HG03565 (cell line): ENCODE measurements around the gene ZSWIM9.

ENCODE experiments used
- ATAC-seq: cut with Tn5 transposase; IDR thresholded peaks from one replicate; pipeline ENCODE4 v1.9.1; 2021; ENCODE audit warnings: mild to moderate bottlenecking, moderate library complexity; ENCODE audit not compliant: unreplicated experiment

The ZSWIM9 gene

DNA sequence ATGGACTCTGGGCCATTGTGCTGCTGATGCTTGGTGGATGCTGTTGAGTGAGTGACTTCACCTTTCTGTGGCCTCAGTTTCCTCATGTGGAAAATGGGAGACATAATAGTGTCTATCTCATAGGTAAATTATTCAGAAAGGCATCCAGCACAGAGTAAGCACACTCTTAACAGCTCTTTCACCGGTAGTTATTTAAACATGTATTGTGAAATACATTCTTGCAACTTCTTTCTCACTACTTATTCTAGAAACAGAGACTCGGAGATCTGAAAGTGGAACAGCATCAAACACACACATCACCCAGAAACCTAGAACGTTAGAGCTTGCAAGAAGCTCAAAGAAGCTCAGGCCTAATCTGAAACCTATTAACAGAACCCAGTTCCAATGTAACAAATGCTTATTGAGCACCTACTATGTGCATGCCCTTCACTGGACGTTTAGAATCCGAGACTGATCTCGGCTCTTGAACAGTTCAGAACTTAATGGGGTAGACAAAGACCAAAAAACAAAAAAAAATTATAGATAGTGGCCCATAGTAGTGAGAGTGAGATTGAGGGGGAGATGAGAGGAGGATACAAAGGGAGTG is 4.1 kb downstream of the ZSWIM9 start:
- ATAC-seq: no peak

DNA sequence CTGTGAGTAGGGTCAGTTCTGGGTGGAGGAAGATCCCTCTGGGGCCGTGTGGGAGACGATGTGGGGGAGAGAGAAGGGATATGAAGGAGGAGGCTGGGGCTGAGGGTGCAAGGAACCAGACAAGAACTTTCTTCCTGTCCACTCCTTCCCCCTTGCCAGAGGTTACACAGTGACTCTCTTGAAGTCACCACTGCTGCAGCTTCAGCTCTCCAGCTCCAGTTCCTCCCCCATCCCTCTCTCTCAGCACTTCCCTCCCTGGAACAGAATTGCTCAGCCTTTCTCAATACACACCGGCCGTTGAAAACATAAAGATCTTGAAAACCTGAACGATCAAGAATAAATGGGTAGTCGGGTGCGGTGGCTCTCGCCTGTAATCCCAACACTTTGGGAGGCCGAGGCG is 5.1 kb downstream of the ZSWIM9 start:
- no peak for ATAC-seq

DNA sequence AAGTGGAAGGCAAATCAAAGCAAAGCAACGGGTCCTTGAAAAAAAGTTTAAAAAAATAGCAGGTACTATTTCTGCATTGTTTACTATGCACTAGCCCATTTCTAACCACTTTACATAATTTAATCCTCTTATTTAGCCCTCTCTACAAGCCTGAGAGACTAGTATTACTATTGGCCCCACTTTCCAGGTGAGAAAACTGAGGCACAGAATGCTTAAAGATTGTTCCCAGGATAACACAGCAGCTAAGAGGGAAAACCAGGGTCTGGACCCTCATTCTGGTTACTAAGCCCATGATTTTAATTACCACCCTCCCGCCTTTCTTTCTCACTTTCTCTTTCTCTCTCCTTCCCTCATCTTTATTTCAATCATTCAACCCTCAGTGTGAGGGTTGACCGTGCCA is 5.7 kb downstream of the ZSWIM9 start:
- no peak for ATAC-seq

DNA sequence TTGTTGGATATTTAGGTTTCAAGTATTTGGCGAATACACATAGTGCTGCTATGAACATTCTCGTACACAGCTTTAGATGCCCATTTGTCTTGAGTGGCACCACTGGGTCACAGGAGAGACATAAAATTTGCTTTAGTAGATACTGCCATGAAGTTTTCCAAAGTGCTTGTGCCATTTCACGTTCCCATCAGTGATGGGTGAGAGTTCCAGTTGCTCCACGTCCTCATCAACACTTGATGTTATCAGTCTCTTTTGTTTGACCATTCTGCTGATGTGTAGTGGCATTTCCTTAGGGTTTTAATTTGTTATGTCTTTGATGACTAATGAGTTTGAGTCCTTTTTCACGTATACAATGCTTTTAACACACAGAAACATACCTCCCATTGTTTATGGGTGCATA is 11.0 kb downstream of the ZSWIM9 start:
- no peak for ATAC-seq

DNA sequence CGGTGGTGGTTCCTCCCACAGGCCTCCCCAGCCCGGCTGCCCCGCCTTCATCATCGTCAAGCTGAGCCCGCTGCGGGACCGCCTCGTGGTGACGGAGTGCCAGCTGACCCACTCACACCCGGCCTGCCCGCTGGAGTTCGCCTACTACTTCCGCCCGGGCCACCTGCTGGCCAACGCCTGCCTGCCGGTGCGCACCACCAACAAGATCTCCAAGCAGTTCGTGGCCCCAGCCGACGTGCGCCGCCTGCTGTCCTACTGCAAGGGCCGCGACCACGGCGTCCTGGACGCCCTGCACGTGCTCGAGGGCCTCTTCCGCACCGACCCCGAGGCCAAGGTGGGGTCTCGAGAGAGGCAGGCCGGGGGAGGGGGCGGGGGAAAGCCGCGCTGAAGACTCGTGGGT is 12.0 kb downstream of the ZSWIM9 start:
- ATAC-seq: no peak

DNA sequence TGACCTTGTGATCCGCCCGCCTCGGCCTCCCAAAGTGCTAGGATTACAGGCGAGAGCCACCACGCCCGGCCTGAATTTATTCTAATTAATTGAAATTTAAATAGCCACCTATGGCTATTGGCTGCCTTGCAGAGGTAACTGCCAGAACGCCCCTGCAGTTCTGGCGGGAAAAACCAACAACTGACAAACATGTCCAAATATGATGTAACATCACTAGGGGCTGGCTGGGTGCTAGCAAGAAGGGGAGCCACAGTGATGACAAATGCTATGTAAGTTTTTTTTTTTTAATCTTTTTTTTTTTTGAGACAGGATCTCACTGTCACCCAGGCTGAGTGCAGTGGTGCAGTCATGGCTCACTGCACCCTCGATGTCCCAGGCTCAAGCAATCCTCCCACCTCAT is 12.9 kb downstream of the ZSWIM9 start:
- ATAC-seq: no peak

DNA sequence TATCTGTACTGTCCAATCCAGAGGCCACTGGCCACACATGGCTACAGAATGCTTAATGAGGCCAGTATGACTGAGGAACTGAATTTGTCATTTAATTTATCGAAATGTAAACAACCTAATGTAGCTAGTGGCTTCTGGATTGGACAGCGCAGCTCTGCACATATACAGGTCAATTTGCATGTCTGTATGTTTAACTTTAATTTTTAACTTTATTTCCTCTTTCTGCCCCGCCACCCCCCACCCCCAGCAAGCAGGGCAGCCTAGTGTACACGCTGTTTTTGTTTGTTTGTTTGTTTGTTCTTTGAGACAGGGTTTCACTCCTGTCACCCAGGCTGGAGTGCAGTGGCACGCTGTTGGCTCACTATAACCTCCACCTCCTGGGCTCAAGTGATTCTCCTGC is 15.5 kb downstream of the ZSWIM9 start:
- ATAC-seq: no peak

DNA sequence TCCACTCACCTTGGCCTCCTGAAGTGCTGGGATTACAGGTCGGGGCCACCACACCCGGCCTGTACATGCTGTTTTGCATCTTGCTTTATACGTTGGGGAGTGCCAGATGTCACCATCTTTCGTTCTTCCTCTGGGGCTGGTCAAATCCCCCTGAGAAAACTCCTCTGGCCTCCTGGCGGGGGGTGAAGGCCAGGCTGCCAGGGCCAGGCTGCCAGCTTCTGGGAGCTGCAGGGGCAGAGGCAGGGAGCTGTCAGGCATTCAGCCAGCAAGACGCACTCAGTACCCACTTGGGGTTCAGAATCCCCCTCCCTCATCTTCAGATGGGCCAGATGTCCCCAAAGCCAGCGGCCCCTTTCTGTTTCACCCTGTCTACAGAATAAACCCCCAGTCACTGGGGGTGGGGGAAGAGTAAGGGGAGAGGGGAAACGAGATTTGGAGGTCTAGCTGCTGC is 16.1 kb downstream of the ZSWIM9 start:
- ATAC-seq: no peak

DNA sequence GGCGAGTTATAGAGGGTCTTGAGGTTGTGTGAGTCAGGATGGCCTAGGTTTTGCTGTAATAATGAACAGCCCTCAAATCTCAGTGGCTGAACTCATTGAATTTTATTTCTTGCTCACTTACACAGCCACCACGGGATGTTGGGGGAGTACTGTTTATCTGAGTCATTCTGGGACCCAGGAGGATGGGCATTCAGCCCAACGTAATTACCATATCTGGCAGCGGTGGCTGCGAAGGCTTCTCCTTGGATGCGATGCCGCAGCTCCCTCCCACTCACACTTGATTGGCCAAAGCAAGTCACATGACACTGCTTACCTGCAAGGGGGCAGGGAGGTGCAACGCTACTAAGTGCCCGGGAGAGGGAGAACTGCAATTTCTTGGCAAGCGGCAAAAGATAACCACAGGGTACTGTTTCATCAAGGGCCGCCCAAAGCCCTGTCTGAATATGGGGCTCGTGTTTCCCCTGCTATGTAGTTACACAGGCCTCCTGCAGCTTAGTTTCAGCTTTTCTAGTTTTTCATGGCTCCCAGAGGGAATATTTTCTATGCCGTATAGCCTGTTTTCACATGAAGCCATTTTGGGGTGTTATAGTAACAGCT is 19.9 kb downstream of the ZSWIM9 start:
- ATAC-seq: no peak

DNA sequence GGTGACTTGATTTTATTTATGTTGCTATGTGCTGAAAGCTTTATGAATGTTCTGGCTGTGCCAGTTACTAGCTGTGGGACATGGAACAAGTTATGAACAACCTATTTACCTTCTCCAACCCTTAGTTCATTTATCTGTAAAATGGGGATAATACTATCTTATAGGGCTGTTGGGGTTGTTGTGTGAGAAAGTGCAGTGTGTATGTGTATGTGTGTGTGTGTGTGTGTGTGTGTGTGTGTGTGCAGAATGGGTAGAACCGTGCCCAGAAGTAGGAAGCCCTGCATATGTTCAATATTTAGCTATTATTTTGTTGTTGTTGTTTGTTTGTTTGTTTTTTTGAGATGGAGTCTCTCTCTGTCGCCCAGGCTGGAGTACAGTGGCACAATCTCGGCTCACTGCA is 20.4 kb downstream of the ZSWIM9 start:
- ATAC-seq: no peak

DNA sequence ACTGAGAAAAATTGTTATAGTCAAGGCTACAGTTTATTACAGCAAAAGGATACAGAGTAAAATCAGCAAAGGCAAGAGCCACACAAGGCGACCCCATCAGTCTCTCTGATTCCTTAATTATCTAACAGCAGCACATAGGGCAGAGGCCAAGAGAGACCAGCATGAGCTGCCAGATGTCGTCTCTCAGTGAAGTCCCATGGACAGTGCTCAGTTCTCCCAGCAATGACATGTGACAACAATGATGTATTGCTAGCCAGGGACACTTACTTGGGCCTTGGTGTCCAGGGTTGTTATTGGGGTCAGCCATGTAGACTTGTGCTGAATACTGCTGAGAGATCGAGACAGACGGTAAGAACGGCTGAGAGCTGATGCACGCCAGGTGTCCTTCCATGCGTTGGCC is 22.3 kb downstream of the ZSWIM9 start:
- ATAC-seq: no peak

DNA sequence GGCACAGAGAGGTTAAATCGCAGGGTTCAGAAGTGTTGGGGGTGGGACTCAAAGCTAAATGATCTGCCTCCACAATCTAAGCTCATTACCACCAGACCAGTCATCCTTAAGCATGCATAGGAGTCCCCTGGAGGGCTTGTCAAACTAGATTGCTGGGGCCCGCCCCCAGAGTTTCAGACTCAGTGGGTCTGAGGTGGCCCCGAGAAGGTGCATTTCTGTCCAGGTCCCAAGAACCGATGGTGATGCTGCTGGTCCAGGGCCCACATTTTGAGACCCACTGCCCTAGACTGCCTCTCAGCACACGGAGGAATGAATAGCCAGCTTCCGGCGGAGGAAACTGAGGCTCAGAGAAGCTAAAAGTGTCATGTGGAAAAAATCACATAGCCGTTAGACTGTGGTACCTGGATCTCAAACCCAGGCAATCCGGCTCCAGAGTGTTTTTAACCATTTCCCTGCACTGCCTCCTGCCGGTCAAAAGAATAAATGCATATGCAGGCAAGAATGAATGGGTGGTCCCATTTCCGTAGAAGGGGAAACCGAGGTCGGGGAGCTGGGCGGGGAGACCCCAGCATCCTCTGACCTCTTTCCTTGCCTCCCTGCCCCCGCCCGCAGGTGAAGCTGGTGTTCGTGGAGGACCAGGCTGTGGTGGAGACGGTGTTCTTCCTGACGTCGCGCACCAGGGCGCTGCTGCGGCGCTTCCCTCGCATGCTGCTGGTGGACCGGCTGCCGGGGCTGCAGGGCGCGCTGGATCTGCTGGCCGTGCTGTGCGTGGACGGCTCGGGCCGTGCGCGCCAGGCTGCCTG is 23.8 kb downstream of the ZSWIM9 start:
- ATAC-seq: no peak

DNA sequence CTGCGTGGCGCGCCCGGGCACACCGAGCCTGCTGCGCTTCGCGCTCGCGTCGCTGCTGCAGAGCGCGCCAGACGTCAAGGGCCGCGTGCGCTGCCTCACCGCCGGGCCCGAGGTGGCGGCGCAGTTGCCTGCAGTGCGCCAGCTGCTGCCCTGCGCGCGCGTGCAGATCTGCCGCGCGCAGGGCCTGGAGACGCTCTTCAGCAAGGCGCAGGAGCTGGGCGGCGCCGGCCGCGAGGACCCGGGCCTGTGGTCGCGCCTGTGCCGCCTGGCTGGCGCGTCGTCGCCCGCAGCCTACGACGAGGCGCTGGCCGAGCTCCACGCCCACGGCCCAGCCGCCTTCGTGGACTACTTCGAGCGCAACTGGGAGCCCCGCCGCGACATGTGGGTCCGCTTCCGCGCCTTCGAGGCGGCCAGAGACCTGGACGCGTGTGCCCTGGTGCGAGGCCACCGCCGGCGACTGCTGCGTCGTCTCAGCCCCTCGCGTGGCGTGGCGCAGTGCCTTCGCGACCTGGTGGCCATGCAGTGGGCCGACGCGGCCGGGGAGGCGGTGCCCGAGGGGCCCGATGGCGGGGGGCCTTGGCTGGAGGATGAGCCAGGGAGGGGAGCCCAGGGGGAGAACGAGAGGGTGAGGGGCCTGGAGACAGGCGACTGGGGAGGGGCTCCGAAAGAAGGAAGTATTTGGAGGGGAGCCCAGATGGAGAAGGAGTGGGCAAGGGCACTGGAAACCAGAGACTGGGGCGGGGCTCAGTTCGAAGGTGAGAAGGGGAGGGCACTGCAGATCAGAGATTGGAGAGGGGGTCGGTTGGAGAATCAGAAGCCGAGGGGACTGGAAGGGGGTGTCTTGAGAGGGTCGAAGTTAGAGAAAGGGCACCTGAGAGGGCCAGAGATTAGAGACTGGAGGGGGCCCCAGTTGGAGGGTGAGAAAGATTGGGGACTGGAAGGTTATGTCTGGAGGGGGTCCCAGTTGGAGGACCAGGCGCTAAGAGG is 24.7 kb downstream of the ZSWIM9 start:
- ATAC-seq: no peak

DNA sequence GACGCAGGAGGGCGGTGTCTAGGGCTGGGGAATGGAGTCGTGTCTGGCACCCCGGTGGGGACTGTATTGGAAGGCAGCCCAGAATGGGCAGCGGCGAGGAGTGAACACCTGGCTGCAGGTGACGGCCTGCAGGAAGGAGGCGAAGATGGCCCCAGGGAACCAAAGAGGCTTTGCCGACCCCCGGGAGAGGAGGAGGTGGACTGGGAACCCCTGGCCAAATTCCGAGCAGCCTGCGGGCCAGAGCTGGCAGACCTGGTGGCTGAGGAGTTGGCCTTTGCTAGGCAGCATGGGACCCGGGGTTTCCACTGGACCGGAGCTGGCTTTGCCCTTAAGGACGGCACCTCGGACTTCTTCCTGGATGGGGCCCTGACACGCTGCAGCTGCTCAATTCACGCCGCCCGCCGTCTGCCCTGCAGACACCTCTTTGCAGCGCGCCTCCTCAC is 25.9 kb downstream of the ZSWIM9 start:
- no peak for ATAC-seq

DNA sequence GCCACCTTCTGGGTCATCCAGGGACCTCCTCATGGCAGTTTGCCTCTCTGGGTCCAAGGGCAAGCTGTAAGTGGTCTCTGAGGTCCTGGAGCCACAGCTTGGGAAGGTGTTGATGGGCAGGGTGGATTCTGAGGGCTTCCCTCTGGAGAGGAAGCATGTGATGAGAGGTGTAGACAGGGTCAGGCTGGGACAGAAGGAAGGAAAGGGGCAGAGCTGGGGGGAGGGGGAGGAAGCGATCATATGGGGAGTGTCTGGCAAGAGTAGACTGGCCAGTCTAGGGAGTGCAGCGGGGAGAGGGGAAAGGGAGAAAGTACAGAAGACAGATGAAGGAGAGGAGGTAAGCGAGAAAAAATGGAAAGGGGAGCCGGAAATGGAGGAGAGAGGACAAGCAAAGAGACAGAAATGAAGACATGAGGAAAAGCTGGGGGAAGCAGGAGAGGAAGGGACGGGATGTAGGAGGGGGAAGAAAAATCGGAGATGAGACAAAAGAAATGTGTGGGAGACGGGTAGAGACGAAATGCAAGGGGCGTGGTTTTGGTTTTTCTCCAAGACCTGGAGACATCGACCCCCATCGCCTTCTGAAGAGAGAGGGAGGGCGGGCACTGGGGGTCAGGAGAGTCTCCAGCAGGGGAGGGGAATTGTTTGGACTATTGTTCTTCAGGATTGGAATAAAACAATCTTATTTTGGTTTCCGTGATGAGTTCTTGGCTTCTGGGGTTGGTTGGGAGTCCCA is 26.6 kb downstream of the ZSWIM9 start:
- no peak for ATAC-seq

DNA sequence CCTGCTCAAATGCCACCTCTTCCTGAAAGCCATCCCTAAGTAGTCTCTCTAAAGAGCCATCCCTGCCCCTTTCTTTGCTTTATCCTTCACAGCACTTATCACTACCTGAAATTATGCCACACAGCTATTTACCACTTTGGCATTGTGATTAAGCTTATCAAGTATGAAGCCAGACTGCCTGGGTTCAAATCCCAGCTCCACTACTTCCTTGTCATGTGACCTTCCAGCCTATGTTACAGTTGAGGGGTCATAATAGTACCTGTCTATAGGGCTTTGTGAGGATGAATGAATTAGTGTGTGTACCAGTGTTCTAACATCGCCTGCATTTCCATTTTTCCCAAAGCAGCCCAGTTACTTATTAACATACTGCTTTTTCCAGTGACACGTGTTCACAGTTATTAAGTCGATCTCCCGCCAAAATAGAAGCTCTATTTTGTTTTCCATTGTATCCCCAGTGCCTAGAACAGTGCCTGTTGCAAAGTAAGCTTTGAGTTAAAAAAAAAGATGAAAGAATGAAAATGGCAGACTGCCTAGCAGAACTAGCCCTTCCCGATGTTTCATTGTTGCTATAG is 32.8 kb downstream of the ZSWIM9 start:
- no peak for ATAC-seq

DNA sequence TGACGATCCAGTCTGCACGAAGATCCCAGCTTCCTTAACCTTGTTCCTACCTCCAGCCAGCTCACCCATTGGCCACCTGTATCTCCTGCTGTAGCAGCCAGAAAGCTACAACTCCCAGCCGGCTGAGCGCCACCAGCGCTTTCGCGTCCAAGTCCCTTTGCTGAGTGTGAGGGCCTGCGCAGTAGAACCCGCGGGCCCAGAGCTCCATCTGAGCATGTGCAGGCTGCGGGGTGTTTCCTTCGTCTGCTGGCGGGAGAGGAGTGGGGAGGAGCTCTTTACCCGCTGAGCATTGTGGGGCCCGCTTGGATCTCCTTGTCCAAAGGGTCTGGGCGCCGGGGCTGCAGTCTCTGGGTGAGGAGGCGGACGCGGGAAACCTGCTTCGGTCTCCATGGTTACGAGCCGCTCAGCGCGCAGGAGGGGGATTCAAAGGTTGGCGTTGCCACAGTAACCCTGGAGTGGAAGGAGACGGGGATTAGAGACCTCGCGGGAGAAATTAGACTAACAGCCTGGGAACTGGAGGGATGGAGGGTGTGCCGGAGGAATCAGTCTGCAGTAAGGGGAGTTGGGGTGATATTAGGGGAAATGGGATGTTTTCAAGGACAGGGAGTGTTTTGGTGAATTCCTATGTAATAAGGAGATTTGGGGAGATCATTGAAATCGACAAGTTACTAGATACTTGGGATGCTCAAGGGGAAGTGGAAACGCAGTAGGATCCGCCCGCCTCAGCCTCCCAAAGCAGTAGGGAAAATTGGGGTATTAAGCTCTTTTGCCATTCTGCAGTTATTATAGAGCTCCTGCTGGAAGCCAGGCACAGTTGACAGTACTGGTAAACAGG is 33.5 kb downstream of the ZSWIM9 start:
- peak; percentile 79 for ATAC-seq

DNA sequence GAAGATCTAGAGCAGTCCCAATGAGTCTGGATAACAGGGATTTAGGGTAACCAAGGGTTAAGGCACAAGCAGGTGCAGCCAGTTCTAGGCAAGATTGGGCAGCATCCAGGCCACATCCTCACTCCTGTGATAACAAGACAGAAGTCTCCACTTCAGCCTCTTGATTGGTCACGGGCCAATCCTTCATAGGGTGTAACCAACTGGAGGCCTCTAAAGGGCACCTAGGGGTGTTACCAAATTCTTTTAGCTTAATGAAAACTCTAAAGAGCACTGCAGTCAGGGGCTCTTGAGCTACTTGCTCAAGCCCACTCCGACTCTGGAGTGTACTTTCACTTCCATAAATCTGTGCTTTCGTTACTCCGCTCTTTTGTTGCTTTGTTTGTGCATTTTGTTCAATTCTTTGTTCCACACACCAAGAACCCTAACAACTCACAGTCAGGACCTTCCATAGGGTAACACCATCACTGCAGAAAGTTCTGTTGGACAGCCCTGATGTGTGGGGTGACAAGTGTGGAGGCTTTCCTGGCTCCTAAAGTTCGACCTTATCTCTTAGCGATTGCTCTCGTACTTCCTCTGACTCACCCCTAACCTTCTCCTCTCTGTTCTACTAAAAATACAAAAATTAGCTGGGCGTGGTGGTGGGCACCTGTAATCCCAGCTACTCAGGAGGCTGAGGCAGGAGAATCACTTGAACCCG is 36.1 kb downstream of the ZSWIM9 start:
- no peak for ATAC-seq

DNA sequence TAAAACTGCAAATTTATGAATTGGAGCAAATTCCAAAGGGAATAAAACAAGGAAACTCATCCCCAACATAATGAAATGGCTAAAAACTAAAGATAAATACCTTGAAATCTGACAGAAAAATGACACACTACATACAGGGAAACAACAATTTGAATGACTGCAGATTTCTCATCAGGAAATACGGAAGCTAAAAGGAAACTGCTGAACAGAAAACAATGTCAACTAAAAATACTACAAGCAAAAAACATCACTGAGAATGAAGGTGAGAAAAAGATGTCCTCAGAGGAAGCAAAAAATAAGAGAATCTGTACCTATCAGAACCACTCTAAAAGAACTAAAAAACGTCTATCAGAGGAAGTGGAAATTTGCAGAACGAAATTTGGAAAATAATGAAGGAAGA is 39.5 kb downstream of the ZSWIM9 start:
- no peak for ATAC-seq
